Epithelial cell of proximal tubule (primary cell): ENCODE results near the gene RERG. TPM values are rescaled to one million over a fixed set of nuclear protein-coding genes. Genes with fewer than 3 reads are reported as not detected.

Source experiments
- DNase-seq: peaks from one replicate; pipeline ENCODE4 v3.0.0-alpha.2; 2011; ENCODE audit warnings: low read depth
- H3K4me3 ChIP-seq: 2 replicates; pipeline ENCODE4 v1.5.1; 2011; ENCODE audit warnings: low read depth, mild to moderate bottlenecking, low read length
- total RNA-seq: library from RNA; depleted of rRNA; stranded (reverse); fragments of >200 nt; gene quantifications from 2 replicates; pipeline ENCODE4 v1.2.3, GENCODE V29; 2015
- TF ChIP-seq, protein P1 (sequence below): conservative IDR thresholded peaks from 2 replicates; pipeline ENCODE4 v1.5.1; 2012; ENCODE audit warnings: low read depth, mild to moderate bottlenecking, low read length

Gene RERG
- total RNA-seq, 1 donor from 2014 or later = 1.4 TPM

DNA sequence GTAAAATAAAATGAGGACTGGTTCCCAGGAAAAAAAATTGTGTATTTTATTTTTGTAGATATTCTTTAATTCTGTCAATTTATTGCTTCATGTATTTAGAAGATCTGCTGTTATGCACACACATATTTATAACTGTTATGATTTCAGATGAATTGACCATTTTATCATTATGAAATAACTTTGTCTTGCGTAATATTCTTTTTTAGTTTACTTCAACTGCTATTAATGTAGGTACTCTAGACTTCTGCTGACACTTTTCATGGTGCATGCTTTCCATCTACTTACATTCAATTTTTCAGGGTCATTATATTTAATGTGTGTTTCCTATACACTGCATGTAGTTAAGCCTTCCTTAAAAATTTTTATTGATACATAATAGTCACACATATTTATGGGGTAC, 162.1 kb downstream of the RERG start:
- H3K4me3 ChIP-seq = no peak overlapping the region
- no peak for DNase-seq
- TF ChIP-seq, protein P1, sequence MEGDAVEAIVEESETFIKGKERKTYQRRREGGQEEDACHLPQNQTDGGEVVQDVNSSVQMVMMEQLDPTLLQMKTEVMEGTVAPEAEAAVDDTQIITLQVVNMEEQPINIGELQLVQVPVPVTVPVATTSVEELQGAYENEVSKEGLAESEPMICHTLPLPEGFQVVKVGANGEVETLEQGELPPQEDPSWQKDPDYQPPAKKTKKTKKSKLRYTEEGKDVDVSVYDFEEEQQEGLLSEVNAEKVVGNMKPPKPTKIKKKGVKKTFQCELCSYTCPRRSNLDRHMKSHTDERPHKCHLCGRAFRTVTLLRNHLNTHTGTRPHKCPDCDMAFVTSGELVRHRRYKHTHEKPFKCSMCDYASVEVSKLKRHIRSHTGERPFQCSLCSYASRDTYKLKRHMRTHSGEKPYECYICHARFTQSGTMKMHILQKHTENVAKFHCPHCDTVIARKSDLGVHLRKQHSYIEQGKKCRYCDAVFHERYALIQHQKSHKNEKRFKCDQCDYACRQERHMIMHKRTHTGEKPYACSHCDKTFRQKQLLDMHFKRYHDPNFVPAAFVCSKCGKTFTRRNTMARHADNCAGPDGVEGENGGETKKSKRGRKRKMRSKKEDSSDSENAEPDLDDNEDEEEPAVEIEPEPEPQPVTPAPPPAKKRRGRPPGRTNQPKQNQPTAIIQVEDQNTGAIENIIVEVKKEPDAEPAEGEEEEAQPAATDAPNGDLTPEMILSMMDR = no peak

Other genes starting within 250 kb of the RERG start
- not detected in 2 replicates for gene PDE6H, start 248.4 kb downstream of the RERG start, total RNA-seq
- gene PTPRO, start 101.1 kb upstream of the RERG start, total RNA-seq = 0.29 and 1.3 TPM in 2 replicates